Panc1 (cell line): Measurements from ENCODE around the gene GALNT9.

Source experiments
- POLR2AphosphoS5 ChIP-seq: IDR thresholded peaks from 2 replicates; pipeline ENCODE4 v1.6.1; 2012; ENCODE audit warnings: mild to moderate bottlenecking, low read depth, low read length, moderate library complexity
- REST ChIP-seq, 2 experiments: IDR thresholded peaks; 2 replicates each; pipeline ENCODE4 v1.6.1; 2011 to 2012; ENCODE audit warnings: low read depth in 2 of 2, control low read depth in 1 of 2, low read length in 1 of 2, mild to moderate bottlenecking in 1 of 2, moderate library complexity in 1 of 2; ENCODE audit not compliant: insufficient read depth in 1 of 2
- SIN3A ChIP-seq: IDR thresholded peaks from 2 replicates; pipeline ENCODE4 v1.6.1; 2012; ENCODE audit warnings: low read depth, mild to moderate bottlenecking, low read length, moderate library complexity, borderline replicate concordance; ENCODE audit not compliant: insufficient read depth
- TCF7L2 ChIP-seq: IDR thresholded peaks from 2 replicates; pipeline ENCODE4 v1.6.1; 2011; ENCODE audit warnings: mild to moderate bottlenecking, low read depth, low read length, inconsistent platforms
- TF ChIP-seq, protein P1 (sequence below): fragments of 450-650 bp; IDR thresholded peaks from 2 replicates; pipeline ENCODE4 v1.5.1; 2017; ENCODE audit warnings: mild to moderate bottlenecking

DNA sequence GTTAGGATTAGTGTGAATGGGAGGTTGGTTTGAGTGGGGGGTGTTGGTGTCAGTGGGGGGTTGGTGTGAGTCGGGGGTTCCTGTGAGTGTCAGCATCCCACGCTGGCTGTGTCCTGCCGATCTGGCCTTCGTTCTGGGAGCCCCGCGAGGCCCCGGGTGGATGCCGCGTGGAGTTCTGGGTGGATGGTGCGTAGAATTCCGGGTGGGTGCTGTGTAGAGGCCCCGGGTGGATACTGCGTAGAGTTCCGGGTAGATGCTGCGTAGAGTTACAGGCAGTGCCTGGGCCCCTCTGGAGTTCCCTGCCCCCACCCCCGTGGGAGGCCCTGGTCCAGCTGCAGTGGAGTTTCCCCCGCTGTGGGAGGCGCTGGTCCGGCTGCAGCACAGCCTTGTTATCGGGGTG, 176.4 kb downstream of the GALNT9 start:
- TF ChIP-seq, protein P1, sequence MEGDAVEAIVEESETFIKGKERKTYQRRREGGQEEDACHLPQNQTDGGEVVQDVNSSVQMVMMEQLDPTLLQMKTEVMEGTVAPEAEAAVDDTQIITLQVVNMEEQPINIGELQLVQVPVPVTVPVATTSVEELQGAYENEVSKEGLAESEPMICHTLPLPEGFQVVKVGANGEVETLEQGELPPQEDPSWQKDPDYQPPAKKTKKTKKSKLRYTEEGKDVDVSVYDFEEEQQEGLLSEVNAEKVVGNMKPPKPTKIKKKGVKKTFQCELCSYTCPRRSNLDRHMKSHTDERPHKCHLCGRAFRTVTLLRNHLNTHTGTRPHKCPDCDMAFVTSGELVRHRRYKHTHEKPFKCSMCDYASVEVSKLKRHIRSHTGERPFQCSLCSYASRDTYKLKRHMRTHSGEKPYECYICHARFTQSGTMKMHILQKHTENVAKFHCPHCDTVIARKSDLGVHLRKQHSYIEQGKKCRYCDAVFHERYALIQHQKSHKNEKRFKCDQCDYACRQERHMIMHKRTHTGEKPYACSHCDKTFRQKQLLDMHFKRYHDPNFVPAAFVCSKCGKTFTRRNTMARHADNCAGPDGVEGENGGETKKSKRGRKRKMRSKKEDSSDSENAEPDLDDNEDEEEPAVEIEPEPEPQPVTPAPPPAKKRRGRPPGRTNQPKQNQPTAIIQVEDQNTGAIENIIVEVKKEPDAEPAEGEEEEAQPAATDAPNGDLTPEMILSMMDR, result no peak
- no peak for TF ChIP-seq REST (IDR thresholded peaks at IDR 0.05; ENCODE audit: insufficient read depth in 1 of 2, low read depth in 2 of 2, low read length in 1 of 2)
- TF ChIP-seq TCF7L2, result no peak
- TF ChIP-seq POLR2AphosphoS5, result no peak
- no peak for TF ChIP-seq SIN3A
